Umbilical cord (tissue), 2 donors: ENCODE data around the gene C10orf105. TPM values are rescaled to one million over a fixed set of nuclear protein-coding genes. Genes with fewer than 3 reads are reported as not detected.

Experiments used
- DNase-seq: peaks from one replicate; pipeline ENCODE4 v3.0.0-alpha.2; 2015; ENCODE audit warnings: low spot score
- total RNA-seq: library from RNA; depleted of rRNA; stranded (reverse); fragments of >200 nt; gene quantifications from one replicate; pipeline ENCODE4 v1.2.3, GENCODE V29; 2014; ENCODE audit warnings: low replicate concordance; ENCODE audit not compliant: insufficient read depth

Gene C10orf105
- total RNA-seq, 1 donor from 2014 or later: 0.48 TPM

DNA sequence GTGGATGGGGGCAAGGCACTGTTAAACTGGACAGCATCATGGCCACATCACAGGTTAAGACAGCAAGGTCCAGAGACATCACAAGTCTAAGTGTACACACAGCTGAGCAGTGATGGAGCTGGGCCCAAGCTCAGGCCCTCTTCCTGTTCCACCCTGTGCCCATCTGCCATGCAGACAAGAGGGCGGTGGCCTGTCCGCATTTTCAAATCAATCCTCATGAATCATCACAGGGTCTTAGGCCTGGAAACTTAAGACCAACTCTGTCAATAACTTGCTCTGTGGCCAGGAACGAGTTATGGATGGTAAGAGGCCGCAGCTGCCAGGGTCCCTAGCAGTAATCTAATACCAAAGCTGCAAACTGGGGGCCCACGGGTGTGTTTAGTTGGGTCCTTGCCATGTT, 3.2 kb downstream of the C10orf105 start:
- no peak for DNase-seq

DNA sequence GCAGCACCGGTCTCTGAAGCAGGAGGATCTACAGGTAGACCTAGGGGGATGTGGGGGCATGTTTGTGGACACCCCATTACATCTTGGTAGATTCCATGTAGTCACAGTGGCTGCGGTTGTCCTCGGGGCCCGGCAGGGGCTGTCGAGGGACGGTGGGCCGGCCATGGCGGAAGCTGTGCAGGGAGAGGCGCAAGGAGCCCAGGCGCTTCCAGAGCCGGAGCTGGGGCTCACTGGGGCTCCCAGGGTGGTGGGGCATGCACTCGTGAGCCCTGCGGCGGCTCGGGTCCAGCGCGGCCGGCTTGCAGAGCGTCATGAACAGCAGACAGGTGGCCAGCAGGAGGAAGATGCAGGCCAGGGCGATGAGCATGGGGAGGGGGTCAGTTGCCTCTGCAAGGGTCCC, 3.7 kb downstream of the C10orf105 start:
- no peak for DNase-seq

DNA sequence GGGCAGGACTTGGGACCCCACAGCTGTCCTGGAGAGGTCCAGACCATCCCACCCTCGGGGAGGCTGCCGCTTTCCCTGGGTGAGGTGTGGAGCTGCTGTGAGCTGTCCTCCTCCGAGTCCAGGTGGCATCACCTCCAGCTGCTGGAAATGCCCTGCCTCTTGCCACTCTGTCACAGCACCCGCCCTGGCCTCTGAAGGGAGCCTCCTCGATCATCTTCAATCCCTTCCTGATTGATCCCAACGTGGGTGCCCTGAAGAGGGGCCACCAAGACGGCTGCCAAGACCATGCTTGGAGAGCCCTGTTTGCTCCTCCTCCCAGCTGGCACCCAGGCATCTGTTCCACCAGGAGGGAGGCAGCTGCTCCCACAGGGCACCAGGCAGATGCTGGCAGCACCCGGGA, 4.6 kb downstream of the C10orf105 start:
- no peak for DNase-seq

DNA sequence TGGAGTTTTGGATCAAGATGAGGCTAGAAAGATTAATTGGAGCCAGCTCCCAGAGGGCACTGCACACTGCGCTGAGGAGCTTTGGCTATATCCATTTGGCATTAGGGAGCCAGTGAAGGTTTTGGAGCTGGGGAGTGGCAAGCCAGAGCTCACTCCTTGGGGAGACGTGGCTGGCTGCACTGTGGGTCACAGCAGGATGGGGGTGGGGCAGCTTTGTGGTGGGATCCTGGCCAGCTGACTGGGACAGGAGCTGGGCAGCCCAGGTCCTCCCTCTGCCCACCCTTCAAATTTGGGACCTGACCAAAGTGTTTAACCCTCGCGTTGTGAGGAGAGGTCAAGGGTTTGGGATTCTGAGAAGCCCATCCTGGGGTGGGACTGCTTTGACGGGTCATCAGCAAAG, 5.0 kb downstream of the C10orf105 start:
- DNase-seq: no peak

DNA sequence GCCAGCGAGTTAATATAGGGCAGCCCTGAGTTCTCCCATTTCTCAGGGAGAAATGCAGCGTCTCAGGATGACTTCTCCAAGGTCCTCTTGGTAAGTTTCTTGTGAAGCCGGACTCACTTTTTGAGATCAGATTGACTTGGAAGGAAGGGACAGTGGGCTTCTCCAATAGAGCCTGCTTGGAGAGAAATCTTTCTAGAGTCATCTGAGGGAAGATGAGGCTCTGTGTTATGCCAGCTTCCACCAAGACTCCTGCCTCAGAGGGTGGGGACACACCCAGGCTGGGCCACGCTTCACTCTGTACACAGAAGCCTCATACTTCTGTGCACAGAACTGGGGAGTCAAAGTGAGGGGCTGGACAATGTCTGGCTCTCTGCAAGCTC, 5.6 kb downstream of the C10orf105 start:
- peak; percentile 45 for DNase-seq

DNA sequence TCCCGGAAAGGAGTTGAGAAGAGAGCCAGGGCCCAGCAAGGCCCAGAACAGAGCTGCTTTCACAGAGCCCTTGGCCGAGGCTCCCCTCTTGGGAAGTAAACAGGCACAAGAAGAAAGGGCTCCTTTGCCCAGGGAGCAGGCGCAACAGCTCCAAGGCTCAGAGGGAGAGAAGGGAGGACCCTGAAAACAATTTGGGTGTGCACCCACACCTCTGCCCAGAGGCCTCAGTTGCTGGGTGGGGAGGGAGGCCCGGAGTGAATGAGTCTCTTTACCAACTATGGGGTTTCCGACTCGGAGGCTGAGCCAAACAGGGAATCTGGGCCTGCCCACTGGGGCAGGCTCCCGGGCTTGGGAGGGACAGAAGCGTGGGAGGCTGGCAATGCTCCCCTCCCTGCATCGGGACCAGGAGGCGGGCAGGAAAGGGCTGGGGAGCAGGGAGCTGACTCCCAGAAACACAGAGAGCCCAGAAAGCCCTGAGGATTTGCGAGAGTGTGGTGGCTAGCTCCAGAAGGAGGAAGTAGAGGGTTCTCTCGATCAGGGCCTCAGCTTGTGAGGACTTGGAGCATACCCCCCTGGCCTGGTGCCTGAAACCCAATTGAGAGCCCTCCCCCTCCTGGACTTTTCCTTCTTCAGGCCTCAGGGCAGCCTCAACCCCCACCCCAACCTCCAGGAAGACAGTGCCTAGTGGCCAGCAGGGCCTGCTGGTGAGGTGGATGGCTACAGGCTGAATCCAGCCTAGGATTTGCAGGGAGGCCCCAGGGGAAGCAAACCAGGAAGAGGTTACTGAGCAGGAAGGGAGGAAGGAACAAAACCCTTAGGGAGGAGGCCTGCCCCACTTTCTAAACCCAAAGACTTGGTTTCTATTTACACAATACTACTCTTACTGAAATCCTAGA, 6.2 kb downstream of the C10orf105 start:
- DNase-seq: peak; percentile 98

DNA sequence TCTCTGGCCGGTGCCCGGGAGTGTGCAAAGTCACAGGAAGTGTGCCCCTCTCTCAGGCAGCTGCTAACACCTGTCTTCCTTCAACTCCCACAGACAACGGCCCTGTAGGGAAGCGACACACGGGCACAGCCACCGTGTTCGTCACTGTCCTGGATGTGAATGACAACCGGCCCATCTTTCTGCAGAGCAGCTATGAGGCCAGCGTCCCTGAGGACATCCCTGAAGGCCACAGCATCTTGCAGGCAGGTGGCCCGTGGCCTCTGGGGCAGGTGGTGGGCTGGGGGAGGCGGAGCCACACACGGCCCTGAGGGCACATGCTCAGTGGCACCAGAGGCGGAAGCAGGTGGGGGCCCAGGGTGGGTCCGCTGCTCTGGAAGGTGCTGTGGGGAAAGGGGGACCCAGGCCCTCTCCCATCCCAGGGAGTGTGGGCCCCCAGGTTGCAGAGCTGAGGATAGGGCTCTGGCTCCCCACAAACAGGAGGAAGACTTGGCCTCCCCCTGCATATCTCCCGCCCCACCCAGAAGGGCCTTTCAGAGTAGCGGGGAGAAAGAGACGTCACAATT, 6.9 kb downstream of the C10orf105 start:
- no peak for DNase-seq

DNA sequence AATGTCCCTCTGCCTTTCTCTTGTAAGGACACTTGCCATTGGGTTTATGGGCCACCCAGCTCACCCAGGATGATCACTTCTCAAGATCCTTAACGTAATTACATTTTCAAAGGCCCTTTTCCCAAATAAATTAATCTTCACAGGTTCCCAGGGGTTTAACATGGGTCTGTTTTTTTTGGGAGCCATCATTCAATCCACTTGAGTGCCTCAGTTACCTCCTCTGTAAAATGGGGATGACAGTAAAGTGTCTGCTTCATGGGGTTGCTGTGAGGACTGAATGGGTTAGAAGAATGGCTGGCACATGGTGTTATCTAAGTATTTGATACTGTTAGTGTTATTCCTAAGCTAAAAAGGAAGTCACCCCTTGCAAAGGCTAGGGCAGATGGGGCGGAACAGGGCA, 7.4 kb downstream of the C10orf105 start:
- DNase-seq: no peak

DNA sequence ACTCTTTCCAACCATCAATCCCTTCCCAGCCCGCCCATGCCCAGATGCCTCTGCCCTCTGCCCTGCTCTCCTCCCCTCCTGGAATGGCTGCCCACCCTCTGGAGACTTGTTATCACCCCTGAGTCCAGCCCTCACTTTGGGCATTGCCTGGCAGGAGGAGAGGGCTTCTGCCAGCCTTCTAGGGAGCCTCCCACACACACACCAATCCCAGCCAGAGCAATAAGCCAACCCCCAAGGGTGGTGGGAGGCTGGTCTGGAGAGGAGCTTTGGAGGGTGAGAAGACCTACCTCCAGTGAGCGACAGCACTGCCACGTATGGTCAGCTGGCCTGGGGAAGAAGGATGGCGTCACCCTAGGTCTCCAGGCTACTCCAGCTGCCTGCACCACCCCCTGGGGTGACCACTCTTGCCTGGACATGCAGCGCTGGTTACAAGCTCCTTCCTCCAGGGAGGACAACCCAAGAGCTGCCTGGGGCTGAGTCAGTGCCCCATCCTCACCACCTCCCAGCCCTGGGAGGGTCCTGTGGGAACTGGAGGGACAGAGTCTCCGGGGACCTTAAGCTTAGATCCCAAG, 8.4 kb downstream of the C10orf105 start:
- no peak for DNase-seq

DNA sequence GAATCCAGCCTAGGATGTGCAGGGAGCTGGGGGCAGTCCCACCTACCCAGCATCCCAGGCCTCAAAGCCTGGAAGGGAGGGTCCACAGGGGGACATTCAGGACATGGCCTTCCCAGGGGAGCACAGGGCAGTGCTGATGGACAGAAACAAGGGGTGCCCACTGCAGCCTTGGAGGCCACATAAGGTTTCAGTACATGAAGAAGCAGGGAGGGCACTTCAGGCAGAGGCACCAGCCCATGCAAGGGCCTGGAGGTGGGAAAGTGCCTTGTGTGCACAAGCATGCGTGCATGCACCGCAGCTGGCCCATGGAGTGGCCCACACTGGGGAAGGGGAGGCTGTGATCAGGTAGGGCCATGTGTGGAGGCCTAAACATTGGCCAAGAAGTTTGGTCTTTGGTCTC, 9.1 kb downstream of the C10orf105 start:
- DNase-seq: no peak

DNA sequence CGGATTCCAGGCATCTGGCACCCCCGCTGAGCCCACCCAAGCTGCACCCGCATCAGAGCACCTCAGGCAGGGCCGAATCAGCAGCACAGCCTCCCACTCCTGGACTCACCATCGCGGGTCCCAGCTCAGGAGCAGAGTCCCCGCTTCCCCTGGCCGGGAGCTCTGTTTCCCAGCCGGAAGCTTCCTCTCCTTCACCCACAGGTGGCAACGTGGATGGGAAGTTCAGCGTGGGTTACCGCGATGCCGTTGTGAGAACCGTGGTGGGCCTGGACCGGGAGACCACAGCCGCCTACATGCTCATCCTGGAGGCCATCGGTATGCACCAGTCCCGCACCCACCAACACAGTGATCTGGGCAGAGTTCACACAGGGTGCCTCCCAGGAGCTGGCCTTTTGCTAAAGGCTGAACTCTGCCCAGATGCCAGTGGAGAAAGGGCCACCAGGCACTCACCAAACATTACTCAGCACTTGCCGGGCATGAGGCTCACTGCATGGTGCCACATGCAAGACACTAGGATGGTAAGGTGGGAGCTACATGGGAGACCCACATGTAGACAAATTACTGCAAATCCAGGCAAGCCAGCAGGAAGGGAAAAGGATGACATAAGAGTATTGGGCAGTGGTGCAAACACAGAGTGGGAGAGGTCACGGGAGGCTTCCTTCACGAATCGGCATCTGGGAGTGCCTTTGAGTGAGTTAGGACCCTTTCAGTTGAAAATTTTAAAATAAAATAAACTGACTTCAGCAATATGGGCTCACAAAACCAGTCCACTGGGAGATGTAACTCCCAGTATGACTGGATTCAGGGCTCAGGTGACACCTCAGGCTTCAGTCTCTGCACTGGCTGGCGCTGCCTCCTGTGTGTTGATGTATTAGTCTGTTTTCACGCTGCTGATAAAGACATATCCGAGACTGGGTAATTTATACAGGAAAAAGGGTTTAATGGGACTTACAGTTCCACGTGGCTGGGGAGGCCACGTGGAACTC, 10.4 kb downstream of the C10orf105 start:
- no peak for DNase-seq

DNA sequence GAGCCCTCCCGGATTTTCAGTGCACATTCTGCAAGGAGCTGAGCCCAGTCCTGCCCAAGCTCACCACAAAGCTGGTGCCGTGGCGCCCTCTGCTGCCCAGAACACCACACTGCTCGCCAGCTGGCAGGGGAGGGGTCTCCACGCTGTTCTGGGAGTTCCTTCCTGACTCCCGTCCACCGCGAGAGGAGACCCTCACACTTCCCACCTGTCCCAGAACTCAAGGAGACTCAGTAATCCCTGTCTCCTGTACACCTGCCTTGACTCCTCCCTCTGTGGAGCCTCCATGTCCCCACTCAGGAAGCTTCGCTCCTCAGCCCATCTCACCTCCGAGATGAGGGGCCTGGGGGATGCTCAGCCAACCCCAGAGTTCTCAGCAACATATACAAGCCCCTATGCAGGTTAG, 11.3 kb downstream of the C10orf105 start:
- DNase-seq: no peak

DNA sequence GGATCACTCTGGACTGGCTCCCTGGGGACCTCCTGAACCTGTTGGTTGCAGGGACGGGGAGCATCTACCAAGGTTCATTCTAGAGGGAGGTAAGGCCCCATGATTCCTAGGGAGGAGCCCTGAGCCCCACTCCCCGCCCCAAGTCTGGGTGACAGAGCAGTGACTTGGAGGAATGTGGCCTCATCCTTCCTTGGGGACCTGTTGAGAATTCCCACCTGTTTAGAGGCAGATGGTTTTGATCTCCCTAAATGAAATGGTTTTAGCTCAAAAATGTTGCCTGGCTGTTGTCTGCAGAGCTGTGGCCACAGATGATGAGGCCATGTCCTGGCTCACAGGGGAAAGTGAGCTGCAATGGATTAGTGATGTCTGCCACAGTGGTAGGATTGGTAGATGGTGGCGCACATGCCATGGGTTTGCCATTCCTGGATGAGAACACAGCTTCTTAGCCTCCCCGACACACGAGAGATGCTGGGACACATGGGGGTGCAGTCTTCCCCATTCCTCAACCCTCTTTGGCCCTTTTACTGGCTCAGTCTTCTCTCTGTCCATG, 12.3 kb downstream of the C10orf105 start:
- DNase-seq: no peak

DNA sequence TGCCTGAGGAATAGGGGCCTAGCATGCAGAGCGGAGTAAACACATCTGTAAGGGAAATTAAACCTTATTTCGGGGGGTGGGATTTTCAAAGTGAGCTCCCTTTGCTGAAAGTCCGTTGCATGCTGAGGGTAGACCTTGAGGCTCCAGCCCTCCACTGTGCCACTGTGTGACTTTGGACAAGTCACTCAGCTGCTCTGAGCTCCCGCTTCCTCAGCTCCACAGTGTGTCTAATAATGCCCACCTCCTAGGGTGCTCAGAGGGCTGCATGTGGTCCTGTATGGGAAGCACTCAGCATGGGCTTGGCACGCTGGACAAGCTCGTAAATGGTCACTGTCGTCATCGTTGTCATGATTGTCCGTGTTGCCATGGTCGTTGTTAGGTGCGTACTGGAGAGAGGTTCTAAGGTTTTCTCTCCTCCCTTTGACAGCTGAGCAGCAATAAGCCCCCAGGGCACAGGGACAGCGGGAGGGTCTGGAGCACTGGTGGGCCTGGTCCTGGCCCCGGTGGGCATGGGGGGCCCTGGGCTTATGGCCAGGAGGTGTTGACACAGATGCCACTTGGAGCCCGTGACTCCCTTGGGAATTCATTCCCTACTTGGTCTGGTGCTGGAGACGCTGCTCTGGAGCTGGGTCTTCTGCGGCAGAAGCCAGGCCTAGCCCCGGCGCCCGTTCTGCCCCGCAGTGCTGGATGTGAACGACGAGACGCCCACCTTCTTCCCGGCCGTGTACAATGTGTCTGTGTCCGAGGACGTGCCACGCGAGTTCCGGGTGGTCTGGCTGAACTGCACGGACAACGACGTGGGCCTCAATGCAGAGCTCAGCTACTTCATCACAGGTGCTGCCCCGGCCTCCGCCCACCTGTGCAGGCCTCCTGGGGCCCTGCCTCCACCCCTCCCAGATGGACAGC, 13.1 kb downstream of the C10orf105 start:
- no peak for DNase-seq

DNA sequence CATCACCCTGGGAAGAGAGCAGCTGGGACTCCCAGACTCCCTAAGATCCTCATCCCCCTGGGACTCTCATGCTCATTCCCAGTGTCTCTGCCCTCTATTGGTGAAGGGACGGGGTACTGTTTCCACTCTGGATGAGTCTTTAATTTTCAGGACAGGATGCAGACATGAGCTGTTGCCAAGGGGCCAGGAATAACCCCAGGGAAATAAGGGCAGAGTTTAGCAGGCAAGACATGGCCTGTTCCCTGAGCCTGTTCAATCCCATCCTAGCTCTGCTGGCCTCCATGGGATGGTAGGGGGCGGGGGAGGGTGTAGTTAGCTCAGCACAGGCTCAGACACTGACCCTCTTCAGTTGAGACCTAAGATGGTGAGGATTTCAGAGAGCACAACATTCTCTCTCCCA, 14.0 kb downstream of the C10orf105 start:
- peak; percentile 28 for DNase-seq

DNA sequence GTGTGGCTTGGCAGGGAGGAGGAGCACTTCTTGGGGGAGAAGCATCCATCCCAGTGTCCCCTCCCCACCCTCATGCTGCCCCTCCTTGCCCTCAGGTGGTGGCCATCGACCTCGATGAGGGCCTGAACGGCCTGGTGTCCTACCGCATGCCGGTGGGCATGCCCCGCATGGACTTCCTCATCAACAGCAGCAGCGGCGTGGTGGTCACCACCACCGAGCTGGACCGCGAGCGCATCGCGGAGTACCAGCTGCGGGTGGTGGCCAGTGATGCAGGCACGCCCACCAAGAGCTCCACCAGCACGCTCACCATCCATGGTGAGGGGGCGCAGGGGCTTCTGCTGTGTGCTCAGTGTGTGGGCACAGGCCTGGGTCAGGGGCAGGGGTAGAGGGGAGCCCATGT, 14.8 kb downstream of the C10orf105 start:
- no peak for DNase-seq

DNA sequence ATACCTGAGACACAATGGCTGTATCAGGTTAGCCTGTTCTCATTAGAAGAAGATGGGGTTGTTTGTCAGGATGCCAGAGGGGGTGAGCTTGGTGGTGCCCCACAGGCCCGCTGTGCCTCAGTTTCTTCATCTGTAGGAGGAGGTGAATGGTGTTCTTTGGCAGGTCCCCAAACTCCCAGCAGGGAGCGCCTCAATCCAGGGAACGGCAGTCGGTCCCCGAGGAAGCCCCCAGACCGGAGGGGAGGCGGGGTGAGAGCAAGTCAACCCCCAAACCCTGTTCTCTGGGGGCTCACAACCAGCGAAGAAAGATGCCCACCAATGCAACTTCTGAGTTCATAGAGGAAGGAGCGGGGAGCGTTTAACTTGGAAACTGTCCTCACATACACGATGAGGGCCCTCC, 16.0 kb downstream of the C10orf105 start:
- no peak for DNase-seq

DNA sequence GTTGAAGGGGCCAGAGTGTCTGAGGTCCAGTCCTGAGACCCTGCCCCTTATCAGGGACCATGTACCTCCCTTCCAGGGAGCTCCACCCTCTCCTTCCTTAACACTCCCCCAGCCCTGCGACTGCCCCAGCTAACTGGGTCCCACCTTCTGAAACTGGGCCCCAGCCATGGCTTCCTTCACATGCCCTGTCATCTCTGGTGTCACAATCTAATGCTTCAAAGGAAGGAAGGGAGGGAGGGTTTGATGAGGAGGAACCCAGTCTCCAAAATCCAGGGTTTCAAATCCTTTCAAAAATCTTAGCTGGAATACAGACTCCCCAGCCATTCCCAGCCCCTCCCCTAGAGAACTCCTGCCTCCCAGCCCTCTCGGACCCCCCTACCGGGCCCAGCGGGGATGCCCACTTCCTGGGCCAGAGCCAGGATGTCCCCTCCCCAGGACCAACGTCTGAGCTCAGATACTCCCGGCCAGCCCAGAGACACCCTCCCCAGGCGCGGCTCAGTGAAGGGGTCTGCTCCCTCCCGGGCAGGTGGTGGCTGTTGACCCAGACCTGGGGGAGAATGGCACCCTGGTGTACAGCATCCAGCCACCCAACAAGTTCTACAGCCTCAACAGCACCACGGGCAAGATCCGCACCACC, 18.0 kb downstream of the C10orf105 start:
- no peak for DNase-seq

DNA sequence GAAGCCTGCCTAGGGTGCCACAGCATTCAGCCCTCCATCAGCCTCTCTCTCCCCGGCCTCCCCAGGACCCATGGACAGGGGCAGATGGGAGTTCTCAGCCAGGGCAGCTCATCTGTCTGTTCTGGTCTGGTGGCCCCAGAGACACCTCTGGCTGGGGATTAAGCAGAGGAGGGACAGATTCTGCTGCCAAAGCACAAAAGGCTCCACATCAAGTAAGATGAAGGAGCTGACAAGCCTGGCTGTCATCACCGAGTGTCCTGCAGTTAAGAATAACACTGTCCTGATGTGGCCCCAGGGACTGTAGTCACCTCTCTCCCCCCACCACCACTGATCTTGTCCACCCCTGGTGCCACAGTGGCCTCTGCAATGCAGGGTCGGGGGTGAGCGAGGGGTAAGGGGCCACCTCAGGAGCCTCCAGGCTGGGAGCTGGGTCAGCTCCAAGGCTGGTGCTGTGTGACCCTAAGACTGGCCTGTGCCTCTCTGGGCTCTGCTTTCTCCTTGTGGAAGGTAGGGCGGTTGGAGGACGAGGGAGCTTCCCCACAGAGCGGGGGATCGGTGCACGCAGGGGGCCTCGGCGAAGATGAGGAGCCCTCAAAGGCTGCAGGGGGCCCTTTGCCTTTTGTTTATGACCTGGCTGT, 18.7 kb downstream of the C10orf105 start:
- no peak for DNase-seq
